HG03439 (cell line): ENCODE measurements around the gene MTX1.
"Not testable (repeated sequence)": the region's sequence is repeated elsewhere in the genome, so short reads cannot be mapped to it uniquely, and the experiment has no call there.

Experiments
- ATAC-seq: cut with Tn5 transposase; IDR thresholded peaks from one replicate; pipeline ENCODE4 v1.9.1; 2021; ENCODE audit warnings: mild to moderate bottlenecking, moderate library complexity; ENCODE audit not compliant: unreplicated experiment

The MTX1 gene

DNA sequence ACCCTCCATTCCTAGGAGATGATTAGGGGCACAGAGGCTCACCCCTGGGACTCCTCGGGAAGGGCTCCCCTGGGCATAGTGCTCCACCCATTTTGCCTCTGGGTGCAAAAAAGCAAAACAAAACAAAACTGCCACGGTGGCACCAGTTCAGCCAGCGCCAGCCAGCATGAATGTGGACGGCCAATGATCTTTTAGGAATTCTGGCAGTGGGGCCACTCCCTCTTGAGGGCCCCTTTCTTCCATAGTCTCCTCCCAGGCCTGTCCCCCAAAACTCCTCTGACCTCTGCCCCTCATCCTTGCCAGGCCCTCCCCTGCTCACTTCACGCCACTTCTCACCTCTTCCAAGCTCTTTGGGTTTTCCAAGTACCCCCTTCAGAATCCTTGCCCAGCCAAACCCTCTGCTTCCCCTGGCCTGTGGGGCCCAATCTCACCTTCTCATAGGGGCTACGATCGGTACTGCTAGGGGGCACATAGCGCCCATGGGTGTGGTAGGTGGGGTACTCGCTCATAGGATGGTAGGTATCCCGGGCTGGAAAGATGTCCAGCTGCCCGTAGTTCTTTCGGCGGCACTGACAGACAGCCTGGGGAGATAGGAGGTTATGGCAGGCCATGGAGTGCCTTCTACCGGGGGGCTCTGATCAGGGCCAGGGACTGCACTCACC lies 21.6 kb upstream of the MTX1 start:
- ATAC-seq = no peak

DNA sequence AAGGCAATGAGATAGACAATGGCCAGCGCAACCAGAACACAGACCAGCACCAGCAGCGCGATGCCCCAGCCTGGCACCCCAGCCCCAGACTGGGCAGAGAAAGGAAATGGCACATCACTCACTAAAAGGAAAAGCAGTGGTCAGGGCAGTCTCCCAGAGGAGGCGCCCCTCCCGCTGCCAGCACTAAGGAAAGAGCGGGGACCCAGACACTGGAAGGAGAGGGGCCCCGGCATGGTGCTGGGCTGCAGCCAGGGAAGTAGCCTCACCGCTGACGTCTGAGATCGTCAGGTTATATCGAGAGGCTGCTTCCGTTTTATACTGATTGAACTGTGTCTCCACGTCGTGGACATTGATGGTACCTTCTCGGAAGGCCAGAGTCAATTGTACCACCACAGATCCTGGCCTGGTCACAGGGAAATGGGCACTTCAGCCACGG lies 21.0 kb upstream of the MTX1 start:
- no peak for ATAC-seq

DNA sequence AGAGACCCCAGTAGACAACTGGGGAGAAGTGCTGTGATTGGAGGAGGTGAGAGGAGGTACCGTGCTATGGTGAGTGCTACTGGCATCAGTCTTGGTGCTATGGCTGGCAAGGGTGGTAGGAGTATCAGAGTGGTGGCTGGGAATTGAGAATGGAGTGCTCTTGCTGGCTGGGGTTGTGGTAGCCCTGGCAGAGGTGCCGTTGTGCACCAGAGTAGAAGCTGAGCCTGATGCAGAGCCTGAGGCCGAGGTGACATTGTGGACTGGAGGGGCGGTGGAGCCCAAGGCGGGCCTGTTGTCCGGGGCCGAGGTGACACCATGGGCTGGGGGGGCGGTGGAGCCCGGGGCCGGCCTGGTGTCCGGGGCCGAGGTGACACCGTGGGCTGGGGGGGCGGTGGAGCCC lies 20.2 kb upstream of the MTX1 start:
- ATAC-seq = no peak

DNA sequence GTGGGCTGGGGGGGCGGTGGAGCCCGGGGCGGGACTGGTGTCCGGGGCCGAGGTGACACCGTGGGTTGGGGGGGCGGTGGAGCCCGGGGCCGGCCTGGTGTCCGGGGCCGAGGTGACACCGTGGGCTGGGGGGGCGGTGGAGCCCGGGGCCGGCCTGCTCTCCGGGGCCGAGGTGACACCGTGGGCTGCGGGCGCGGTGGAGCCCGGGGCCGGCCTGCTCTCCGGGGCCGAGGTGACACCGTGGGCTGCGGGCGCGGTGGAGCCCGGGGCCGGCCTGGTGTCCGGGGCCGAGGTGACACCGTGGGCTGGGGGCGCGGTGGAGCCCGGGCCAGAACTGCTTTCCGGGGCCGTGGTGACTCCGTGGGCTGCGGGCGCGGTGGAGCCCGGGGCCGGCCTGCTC lies 18.6 kb upstream of the MTX1 start:
- ATAC-seq = not testable (repeated sequence)

DNA sequence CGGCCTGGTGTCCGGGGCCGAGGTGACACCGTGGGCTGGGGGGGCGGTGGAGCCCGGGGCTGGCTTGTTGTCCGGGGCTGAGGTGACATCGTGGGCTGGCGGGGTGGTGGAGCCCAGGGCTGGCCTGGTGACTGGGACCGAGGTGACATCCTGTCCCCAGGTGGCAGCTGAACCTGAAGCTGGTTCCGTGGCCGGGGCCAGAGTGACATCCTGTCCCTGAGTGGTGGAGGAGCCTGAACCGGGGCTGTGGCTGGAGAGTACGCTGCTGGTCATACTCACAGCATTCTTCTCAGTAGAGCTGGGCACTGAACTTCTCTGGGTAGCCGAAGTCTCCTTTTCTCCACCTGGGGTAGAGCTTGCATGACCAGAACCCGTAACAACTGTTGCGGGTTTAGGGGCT lies 16.6 kb upstream of the MTX1 start:
- ATAC-seq = no peak

DNA sequence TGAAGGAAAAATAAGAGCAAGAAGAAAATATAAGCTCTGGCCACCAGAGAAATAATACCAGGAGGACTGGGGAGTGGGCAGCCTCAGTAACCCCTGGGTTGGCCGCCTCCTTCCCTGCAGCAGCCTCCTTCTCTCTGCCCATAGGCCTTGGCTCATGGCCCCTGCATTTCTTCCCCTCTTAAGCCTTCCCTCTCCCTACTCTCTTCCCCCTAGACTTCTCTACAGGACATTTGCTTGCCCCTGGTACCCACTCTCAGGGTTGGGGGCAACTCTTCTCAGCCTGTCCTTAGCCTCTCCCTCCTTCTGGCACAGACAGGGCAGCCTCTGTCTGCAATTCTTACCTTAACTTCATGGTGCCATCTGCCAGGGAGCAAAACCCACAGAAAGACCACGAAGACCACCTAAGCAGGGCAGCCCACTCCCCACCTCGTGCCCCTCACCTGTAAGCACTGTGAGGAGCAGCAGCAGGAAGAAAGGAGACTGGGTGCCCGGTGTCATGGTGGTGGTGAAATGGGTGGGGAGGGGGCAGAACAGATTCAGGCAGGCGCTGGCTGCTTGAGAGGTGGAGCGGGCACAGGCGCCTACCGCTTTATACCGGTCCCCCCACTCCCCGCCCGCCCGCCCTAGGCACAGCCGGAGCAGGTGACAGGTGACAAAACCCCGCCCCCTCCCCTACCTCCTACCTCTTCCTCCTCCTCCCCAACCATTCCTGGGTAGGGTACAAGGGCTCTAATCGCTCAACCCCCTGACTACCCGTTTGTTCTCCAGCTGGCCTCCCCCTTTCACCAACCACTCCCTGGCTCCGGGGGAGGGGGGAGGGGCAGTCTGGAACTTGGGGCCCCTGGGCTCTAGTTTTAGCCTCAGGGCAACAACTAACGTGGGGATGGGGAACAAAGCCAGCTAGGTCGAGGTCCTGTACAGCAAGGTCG lies 15.9 kb upstream of the MTX1 start:
- ATAC-seq = no peak

DNA sequence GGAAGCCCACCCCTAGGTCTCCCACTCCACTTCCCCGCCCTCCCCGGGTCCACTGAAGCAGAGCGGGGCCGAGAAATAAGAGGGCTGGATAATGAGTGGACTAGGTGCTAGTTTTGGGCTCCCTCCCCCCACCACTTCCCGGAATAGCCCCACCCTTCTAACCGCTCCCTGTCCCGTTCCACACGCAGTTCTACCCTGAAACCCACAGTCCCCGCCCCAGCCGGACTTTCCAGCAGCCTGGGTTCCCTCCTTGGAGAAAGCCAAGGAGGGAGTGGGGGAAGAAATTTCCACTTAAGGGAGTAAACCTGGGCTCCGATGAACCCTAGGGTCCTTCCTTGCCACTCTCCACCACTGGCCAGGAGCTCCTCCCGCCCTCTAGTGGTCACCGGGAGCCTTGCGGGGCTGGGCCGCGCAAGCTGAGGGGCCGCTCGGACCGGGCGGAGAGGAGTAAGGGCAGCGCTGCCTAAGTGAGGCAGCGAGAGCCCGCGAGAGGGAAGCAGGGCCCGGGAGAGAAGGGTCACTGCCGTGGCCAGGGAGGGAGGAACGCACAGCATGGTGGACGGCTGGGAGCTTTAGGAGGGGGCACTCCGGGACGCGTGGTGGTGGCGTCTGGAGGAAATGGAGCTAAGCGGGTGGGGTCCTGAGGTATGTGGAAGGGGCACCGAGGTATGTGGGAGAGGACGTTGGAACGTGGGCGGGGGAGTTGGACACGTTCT lies 15.1 kb upstream of the MTX1 start:
- peak; percentile 56 for ATAC-seq

DNA sequence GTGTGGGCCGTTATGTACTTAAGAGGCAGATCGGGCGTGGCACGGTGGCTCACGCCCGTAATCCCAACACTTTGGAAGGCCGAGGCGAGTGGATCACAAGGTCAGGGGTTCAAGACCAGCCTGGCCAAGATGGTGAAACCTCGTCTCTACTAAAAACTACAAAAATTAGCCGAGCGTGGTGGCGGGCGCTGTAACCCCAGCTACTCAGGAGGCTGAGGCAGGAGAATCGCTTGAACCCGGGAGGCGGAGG lies 14.6 kb upstream of the MTX1 start:
- ATAC-seq = not testable (repeated sequence)

DNA sequence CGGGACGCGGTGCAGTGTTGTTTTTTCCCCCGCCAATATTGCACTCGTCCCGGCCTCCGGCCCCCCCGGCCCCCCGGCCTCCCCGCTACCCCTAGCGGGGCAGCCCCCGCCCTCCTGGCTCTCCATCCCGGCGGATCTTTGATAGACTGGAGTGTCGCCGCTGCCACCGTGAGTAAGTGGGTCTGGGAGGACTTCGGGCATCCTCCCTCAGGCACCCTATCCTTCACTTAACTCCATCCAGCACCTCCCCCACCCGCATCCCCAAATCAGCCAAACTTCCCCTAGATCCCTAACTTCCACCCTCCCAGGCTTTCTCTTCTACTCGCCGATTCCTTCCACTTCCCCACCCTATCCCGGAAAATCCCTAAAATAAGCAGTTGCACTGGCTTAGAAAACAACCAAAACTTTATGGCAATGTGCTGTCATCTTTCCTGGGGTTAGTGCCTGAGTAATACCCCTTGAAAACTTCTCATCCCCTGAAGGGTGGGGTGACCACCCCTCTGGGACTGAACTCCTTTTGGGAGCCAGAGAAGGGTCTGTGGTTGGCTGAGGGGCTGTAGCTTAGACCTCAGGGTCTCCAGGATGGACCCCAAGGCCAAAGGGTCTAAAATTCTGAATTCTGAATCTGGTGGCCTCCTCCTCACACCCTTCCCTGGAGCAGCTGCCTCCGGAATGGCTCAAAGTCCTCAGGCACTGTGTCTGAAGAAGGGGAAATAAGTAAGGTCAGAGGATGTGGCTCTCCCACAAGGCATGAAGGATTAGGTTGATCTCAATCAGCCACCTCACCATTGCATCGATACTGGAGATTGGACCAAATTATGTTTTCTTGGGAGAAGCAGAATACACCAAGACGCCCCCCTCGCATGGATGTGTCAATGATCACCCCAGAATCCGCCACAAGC lies 13.0 kb upstream of the MTX1 start:
- ATAC-seq = no peak

DNA sequence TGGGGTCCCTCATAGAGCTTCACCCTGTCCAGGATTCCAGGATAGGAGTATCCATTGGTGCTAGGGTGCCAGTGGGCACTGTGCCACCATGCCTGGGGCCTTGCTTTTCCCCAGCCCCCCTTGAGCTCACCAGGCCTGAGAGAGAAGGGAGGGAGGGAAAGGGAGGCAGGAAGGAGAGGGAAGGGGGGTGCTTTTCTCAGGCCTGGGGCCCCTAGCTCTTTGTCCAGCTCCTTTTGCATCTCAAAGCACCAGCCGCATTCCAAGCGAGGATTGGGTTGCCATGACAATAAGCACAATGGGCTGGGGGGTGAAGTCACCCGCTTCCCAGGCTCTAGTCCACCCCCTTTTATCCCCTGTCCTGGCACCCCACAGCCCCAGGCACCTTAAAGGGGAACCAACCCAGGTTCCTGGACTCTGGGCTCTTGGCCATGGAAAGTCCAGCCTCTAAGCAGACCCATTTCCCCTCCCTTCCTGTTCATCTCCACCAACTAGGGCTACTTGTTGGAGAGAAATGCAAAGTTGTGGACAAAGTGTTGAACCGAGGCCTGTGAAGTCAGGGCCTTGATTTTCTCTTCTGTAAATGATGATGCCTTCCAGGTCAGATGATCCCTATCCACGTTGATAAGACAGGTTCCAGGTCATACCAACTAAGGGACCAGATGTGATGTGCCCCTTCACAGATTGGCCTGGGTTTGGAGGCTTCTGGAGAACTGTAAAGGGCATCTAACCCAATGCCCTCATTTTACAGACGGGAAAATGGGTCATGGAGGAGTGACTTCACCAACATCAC lies 12.2 kb upstream of the MTX1 start:
- no peak for ATAC-seq

DNA sequence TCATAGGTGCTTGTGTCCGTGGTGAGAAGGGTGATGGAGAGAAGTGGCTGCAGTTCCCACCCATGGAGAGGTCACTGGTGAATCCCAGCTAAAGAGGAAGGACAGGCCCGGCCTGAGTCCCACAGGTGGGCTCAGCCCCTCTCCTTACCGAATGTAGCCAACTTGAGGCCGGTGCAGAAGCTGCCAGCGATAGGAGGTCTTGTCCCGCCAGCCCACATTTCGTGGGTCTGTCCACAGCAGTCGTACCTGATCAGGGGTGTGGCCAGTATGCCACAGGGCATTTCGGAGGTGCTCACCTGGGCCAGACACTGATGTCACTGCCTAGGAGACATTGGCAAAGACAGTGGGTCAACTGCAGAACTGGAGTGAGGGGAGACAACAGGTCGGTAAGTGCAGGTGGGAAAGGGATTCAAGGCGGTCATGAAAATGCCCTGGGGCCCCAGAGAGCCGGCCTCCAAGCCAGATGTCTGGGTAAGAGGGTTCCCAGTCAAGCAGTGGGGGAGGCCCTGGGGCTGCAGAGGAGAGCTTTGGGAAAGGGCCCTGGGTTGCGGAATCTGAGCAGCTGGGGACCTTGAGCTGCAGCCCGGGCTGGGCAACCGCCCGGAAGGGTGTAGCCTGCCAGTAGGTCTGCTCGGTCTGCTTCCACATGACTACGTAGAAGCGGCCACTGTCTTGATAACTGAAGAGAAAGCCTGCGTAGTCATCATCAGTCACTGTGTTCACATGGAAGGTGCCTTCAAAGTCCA lies 11.4 kb upstream of the MTX1 start:
- ATAC-seq = no peak

DNA sequence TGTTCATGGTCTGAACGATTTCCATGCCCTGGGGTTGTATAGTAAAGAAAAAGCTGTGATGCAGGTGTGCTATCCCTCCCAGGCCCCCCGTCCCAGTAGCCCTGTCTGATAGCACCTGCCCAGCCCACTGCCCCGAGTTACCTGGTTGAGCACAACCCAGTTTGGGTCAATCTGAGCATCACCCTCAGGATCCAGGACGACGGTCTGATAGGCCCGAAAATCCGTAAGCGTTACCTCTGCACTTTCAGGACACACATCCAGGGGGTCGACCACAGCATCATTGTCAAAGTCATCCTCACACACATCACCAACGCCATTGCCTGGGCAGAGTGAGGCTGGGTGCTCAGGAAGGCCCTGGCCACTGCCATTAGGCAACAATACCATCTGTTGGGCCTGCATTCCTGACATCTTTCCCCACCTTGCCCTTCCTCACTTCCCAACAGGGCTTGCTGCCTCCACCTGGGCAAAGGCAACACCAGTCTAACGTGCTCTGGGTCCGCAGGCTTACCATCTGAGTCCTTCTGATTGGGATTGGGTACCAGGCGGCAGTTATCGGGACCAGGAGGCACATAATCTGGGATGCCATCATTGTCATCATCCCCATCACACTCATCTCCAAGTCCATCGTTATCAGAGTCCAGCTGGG lies 10.5 kb upstream of the MTX1 start:
- no peak for ATAC-seq

DNA sequence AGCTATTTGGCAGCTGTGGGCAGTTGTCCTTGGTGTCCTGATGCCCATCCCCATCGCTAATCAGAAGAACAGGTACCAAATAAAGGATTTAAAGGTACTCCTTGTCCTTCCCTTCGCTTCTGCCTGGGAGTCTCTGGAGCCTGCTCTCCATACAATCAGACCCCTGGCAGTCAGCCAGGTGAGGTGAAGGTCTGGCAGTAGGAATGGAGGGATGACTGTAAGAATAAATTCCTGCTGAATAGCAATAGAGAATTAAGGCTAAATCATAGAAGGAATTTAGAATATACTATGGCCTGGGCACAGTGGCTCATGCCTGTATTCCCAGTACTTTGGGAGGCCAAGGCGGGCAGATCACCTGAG lies 10.0 kb upstream of the MTX1 start:
- ATAC-seq = no peak

DNA sequence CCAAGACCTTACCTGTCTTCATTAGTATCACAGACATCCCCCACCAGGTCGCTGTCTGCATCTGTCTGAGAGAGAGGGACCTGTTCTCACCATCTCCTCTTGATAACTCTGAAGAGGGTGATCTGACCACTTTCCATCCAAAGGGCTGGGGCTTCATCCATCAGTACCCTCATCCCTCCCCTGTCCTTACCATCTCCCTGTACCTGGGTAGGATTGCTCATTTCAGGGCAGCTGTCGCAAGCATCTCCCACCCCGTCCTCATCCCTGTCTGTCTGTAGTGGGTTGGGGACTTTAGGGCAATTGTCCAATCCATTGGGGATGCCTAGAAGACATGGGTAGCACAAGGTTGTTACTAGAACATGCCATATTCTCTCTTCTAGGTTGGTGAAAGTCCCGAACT lies 8.7 kb upstream of the MTX1 start:
- ATAC-seq = no peak

DNA sequence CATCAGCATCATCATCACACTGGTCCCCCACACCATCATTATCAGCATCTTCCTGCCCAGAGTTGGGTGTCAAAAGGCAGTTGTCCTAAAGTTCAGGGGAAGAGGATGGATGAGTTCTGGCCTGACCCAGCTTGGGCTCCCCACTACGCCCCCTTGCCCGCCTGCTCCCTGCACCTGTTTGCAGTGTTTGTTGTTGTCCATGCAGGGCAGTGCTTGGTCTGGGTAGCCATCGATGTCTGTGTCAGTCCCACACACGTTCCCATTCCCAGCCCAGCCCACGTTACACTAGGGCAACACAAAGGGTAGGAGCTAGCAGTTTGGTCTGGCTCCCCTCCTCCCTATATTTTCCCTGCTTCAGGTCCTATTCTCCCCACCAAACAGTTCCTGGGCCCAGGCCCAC lies 7.6 kb upstream of the MTX1 start:
- no peak for ATAC-seq

DNA sequence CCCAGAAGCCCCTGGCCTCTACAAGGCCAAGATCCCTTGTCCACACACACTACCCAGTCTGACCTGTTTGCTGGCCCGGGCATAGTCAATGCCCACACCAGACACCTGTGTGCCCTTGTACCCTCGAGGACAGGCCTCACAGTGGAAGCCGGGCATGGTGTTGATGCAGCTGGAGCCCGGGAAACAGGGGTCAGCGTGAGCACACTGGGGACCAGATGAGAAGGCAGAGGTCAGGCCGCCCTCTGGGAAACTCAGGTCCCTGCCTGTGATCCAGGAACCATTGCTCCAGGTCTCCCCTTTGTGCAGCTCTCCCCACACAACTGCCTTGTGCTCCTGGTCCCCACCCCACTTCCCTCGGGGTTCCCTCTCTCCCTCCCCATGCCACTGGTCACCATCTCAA lies 6.3 kb upstream of the MTX1 start:
- ATAC-seq = no peak

DNA sequence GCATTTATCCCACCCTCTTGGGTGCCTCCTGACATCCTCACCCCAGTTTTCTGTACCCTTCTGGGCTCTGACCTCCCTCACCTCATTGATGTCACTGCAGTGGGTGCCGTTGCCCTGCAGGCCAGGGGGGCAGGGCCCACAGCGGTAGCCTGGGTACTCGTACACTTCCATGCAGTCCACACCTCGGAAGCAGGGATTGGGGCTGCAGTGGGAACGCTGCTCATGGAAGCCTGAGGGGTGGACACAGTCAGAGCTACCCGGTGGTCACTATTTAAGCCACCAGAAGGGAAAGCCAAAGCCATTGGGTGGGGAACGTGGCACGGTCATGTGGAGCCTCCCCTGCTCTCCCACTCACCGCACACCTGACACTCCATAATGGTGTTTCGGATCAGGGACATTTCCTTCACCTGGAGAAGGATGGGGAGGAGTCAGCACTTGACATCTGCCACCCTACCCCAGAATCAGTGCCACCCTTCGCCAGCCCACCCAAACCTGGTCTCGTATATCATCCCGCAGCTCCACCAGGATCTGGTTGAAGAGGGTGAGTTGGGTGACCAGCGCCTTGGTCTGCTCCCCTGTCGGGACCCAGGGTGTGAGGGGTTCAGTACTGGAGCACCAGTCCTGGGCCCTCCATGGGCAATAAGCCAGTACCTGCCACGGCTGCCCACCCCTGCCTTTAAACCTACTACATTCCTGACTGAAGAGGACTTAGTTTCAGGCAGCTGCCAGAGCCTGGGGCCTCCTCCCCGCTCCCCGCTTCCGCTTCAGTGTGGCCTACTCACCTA lies 5.6 kb upstream of the MTX1 start:
- no peak for ATAC-seq

DNA sequence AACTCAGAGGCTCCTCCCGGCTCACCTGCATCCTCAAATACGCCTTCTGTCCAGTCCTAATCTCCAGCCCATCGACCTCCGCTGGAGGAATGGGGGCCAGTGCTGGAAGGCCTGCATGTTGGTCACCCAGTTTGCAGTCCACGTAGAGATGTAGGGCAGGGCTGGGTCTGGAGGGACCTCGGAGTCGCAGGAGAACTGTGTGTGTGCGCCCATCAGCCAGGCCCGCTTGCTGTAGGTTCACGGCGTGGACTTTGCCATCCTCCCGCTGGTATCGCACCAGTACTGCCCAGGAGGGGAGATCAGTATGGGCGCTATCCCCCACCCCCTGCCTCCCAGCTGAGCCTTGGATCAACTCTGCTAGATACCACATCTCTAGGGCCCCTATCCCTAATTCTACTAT lies 3.5 kb upstream of the MTX1 start:
- no peak for ATAC-seq
